ENCODE data around the gene CDK4. TPM values are rescaled to one million over a fixed set of nuclear protein-coding genes. Genes with fewer than 3 reads are reported as not detected.

The CDK4 gene
- total and polyA plus RNA-seq, 5 donors from 2014 or later = 17.5 to 90.3 (median 63.5) TPM

DNA sequence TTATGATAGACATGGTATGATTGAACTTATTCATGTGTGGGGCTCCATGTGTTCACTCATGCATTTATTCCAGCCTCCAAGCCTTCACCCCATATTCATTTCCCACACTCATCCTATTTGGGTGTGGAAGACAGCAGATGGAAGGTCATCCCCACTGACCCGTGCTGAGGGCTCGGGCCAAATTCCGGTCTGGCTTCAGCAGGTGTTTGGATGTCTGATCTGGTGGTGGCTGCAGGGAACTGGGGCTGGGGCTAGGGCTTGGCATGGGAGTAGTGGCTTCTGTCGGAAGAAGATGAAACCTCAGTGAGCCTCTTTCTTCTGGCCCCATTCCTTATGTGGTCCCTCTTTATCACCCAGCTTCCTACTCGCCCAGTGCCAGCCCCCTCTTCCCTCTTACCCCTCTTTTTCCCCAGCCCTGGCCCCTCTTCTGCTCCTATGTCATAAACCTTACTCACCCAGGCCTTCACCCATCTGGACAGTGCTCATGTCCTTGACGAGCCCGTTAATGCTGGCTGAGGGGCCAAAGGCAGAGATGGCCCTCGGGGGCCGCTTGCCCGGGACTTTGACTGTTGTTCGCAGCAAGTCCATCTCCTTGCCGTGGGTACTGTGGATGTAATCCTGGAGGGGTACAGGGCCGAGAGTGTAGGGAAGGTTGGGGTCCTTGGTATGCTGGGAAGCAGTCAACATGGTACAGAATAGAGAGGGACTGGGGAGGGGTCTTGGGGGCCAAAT, 21.6 kb downstream of the CDK4 start:
- no peak for DNase-seq
- no peak for ATAC-seq (ENCODE audit: low read depth in 2 of 2)
- no peaks in the 10 kb centered on the region for H3K4me1 ChIP-seq (ENCODE audit: control insufficient read depth, insufficient read depth, low read length, poor library complexity, severe bottlenecking)
- no peak overlapping the region for H3K4me3 ChIP-seq (ENCODE audit: low read depth, low read length)
- H3K27me3 ChIP-seq (ENCODE audit: control insufficient read depth, insufficient read depth, low read length) = no peaks in the 10 kb centered on the region
- H3K36me3 Mint-ChIP-seq = peaks cover 51% of the 10 kb centered on the region
- H3K9me3 Mint-ChIP-seq = no peaks in the 10 kb centered on the region
- peaks cover 84% of the 10 kb centered on the region for H3K36me3 ChIP-seq (ENCODE audit: control insufficient read depth, insufficient read depth, low read length)
- H3K27ac Mint-ChIP-seq = peak overlapping the region in 1 of 3 donors; percentile 44
- no peaks in the 10 kb centered on the region for H3K9me3 ChIP-seq (ENCODE audit: control insufficient read depth in 2 of 2, low read length in 2 of 2)
- no peaks in the 10 kb centered on the region for H3K27me3 Mint-ChIP-seq
- no peak overlapping the region for H3K27ac ChIP-seq (ENCODE audit: insufficient read depth, low read length, poor library complexity, severe bottlenecking)
- peaks cover 0 to 8% (median 6%) of the 10 kb centered on the region in 4 donors for H3K4me1 Mint-ChIP-seq
- no peak overlapping the region for H3K4me3 Mint-ChIP-seq

DNA sequence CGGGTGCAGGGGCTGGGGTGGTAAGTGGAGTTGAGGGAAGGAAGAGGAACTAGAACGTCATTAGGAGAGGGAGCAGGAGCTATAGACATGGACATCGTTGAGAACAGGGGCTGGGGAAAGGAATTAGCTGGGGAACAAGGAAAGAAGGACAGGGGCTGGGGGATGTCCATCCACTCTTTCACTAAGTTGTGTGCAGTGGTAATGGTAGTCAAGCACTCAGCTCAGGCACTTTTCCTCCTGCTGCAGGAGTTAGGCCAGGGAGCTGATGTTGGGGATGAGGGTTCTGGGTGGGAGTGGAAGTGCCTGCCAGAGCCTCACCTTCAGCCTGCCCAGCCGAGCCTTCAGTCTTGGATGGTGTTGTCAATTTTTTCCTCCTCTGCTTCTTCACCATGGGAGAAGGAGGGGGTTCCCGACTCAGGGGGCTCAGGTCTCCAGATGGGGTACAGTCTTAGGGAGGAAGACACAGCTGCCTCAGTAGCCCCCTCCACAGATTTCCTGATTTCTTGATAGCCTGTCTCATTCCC, 22.7 kb downstream of the CDK4 start:
- Histone ChIP-seq H3K4me1 (ENCODE audit: control insufficient read depth, insufficient read depth, low read length, poor library complexity, severe bottlenecking) (peaks cover 4% of the 10 kb centered on the region), H3K36me3 (ENCODE audit: control insufficient read depth, insufficient read depth, low read length) (peaks cover 75% of the 10 kb centered on the region), H3K9me3 (ENCODE audit: control insufficient read depth in 2 of 2, low read length in 2 of 2) (no peaks in the 10 kb centered on the region), H3K27me3 (ENCODE audit: control insufficient read depth, insufficient read depth, low read length) (no peaks in the 10 kb centered on the region), H3K4me3 (ENCODE audit: low read depth, low read length) (no peak overlapping the region), H3K27ac (ENCODE audit: insufficient read depth, low read length, poor library complexity, severe bottlenecking) (no peak overlapping the region)
- DNase-seq (no peak), ATAC-seq (ENCODE audit: low read depth in 2 of 2) (no peak)
- Mint-ChIP-seq H3K27me3 (no peaks in the 10 kb centered on the region), H3K4me1 (peaks cover 0 to 10% (median 7%) of the 10 kb centered on the region in 4 donors), H3K36me3 (peaks cover 43% of the 10 kb centered on the region), H3K4me3 (no peak overlapping the region), H3K27ac (no peak overlapping the region), H3K9me3 (no peaks in the 10 kb centered on the region)

GRCh38 chr12:57727758-57728395, 24.2 kb downstream of the CDK4 start:
- ATAC-seq (ENCODE audit: low read depth in 2 of 2) = no peak
- H3K4me1 Mint-ChIP-seq = peaks cover 0 to 16% (median 8%) of the 10 kb centered on the region in 4 donors
- Histone ChIP-seq H3K27me3 (ENCODE audit: control insufficient read depth, insufficient read depth, low read length) (no peaks in the 10 kb centered on the region), H3K27ac (ENCODE audit: insufficient read depth, low read length, poor library complexity, severe bottlenecking) (peak overlapping the region; percentile 14), H3K4me1 (ENCODE audit: control insufficient read depth, insufficient read depth, low read length, poor library complexity, severe bottlenecking) (peaks cover 4% of the 10 kb centered on the region), H3K36me3 (ENCODE audit: control insufficient read depth, insufficient read depth, low read length) (peaks cover 60% of the 10 kb centered on the region), H3K4me3 (ENCODE audit: low read depth, low read length) (no peak overlapping the region), H3K9me3 (ENCODE audit: control insufficient read depth in 2 of 2, low read length in 2 of 2) (no peaks in the 10 kb centered on the region)
- no peaks in the 10 kb centered on the region for H3K27me3 Mint-ChIP-seq
- H3K4me3 Mint-ChIP-seq = no peak overlapping the region
- peaks cover 34% of the 10 kb centered on the region for H3K36me3 Mint-ChIP-seq
- H3K27ac Mint-ChIP-seq = peak overlapping the region in 1 of 3 donors; percentile 23
- no peaks in the 10 kb centered on the region for H3K9me3 Mint-ChIP-seq
- DNase-seq = no peak

- H3K27ac ChIP-seq (ENCODE audit: insufficient read depth, low read length, poor library complexity, severe bottlenecking) = no peak overlapping the region
Observed at GRCh38 chr12:57726884-57727757, 25.0 kb downstream of the CDK4 start.

GRCh38 chr12:57726151-57726883, 25.8 kb downstream of the CDK4 start:
- Mint-ChIP-seq H3K27me3 (peaks cover 5% of the 10 kb centered on the region), H3K27ac (no peak overlapping the region), H3K36me3 (peaks cover 23% of the 10 kb centered on the region), H3K4me3 (peak overlapping the region in 2 of 4 donors; percentile 28 to 55), H3K9me3 (no peaks in the 10 kb centered on the region), H3K4me1 (peaks cover 0 to 22% (median 8%) of the 10 kb centered on the region in 4 donors)
- Histone ChIP-seq H3K36me3 (ENCODE audit: control insufficient read depth, insufficient read depth, low read length) (peaks cover 44% of the 10 kb centered on the region), H3K4me3 (ENCODE audit: low read depth, low read length) (no peak overlapping the region), H3K27ac (ENCODE audit: insufficient read depth, low read length, poor library complexity, severe bottlenecking) (no peak overlapping the region), H3K4me1 (ENCODE audit: control insufficient read depth, insufficient read depth, low read length, poor library complexity, severe bottlenecking) (peaks cover 4% of the 10 kb centered on the region), H3K27me3 (ENCODE audit: control insufficient read depth, insufficient read depth, low read length) (no peaks in the 10 kb centered on the region), H3K9me3 (ENCODE audit: control insufficient read depth in 2 of 2, low read length in 2 of 2) (no peaks in the 10 kb centered on the region)
- no peak for ATAC-seq (ENCODE audit: low read depth in 2 of 2)
- no peak for DNase-seq

More at GRCh38 chr12:57726884-57727757, 25.0 kb downstream of the CDK4 start:
- Histone ChIP-seq H3K27me3 (ENCODE audit: control insufficient read depth, insufficient read depth, low read length) (no peaks in the 10 kb centered on the region), H3K36me3 (ENCODE audit: control insufficient read depth, insufficient read depth, low read length) (peaks cover 52% of the 10 kb centered on the region), H3K4me3 (ENCODE audit: low read depth, low read length) (no peak overlapping the region), H3K9me3 (ENCODE audit: control insufficient read depth in 2 of 2, low read length in 2 of 2) (no peaks in the 10 kb centered on the region), H3K4me1 (ENCODE audit: control insufficient read depth, insufficient read depth, low read length, poor library complexity, severe bottlenecking) (peaks cover 4% of the 10 kb centered on the region)
- no peak overlapping the region for H3K27ac Mint-ChIP-seq
- no peak overlapping the region for H3K4me3 Mint-ChIP-seq
- no peaks in the 10 kb centered on the region for H3K9me3 Mint-ChIP-seq
- H3K36me3 Mint-ChIP-seq = peaks cover 28% of the 10 kb centered on the region
- H3K27me3 Mint-ChIP-seq = no peaks in the 10 kb centered on the region
- DNase-seq (no peak), ATAC-seq (ENCODE audit: low read depth in 2 of 2) (no peak)
- H3K4me1 Mint-ChIP-seq = peaks cover 0 to 19% (median 8%) of the 10 kb centered on the region in 4 donors

- no peak overlapping the region for H3K4me3 Mint-ChIP-seq
- no peak for DNase-seq
- H3K36me3 ChIP-seq (ENCODE audit: control insufficient read depth, insufficient read depth, low read length) = peaks cover 42% of the 10 kb centered on the region
Observed at GRCh38 chr12:57725851-57726150, 26.3 kb downstream of the CDK4 start.

More at GRCh38 chr12:57725851-57726150, 26.3 kb downstream of the CDK4 start:
- ATAC-seq (ENCODE audit: low read depth in 2 of 2) = no peak
- H3K9me3 ChIP-seq (ENCODE audit: control insufficient read depth in 2 of 2, low read length in 2 of 2) = no peaks in the 10 kb centered on the region
- Mint-ChIP-seq H3K27me3 (peaks cover 5% of the 10 kb centered on the region), H3K36me3 (peaks cover 20% of the 10 kb centered on the region), H3K4me1 (peaks cover 0 to 22% (median 8%) of the 10 kb centered on the region in 4 donors), H3K27ac (no peak overlapping the region), H3K9me3 (no peaks in the 10 kb centered on the region)
- no peak overlapping the region for H3K27ac ChIP-seq (ENCODE audit: insufficient read depth, low read length, poor library complexity, severe bottlenecking)
- H3K4me1 ChIP-seq (ENCODE audit: control insufficient read depth, insufficient read depth, low read length, poor library complexity, severe bottlenecking) = peaks cover 4% of the 10 kb centered on the region
- H3K4me3 ChIP-seq (ENCODE audit: low read depth, low read length) = no peak overlapping the region
- H3K27me3 ChIP-seq (ENCODE audit: control insufficient read depth, insufficient read depth, low read length) = no peaks in the 10 kb centered on the region

Data from CD4-positive, CD25-positive, alpha-beta regulatory T cell (primary cell).